Measurements from ENCODE around the gene HSD17B11. TPM values are rescaled to one million over a fixed set of nuclear protein-coding genes. Genes with fewer than 3 reads are reported as not detected.

HSD17B11 gene
- total and polyA plus RNA-seq, 11 donors: 6.6 to 28.0 (median 15.8) TPM

- intact Hi-C loops (cut with DNase I): loop anchor here in 4 of 10 donors (2.0 to 5.0 kb wide), 4 partner anchors 33 to 109 kb away; partner anchors contain the start of gene HSD17B11 (in 1 of the 4)
- ATAC-seq (no peak), DNase-seq (no peak)
- H3K4me3 ChIP-seq: peak overlapping the region; percentile 59 to 99 (median 80)
- 10 to 21% (median 12%) methylated on average over 3 of the region's 3 CpGs for WGBS, 4 donors
- H3K27ac ChIP-seq: peak overlapping the region in 6 of 12 donors; percentile 86 to 95 (median 90)
- peaks cover 0 to 39% (median 25%) of the 10 kb centered on the region in 12 donors for H3K4me1 ChIP-seq
- H3K27me3 ChIP-seq: no peaks in the 10 kb centered on the region
- no peaks in the 10 kb centered on the region for H3K9me3 ChIP-seq
- TF ChIP-seq POLR2A (IDR thresholded peaks at IDR 0.05): no peak
- TF ChIP-seq, protein P1, sequence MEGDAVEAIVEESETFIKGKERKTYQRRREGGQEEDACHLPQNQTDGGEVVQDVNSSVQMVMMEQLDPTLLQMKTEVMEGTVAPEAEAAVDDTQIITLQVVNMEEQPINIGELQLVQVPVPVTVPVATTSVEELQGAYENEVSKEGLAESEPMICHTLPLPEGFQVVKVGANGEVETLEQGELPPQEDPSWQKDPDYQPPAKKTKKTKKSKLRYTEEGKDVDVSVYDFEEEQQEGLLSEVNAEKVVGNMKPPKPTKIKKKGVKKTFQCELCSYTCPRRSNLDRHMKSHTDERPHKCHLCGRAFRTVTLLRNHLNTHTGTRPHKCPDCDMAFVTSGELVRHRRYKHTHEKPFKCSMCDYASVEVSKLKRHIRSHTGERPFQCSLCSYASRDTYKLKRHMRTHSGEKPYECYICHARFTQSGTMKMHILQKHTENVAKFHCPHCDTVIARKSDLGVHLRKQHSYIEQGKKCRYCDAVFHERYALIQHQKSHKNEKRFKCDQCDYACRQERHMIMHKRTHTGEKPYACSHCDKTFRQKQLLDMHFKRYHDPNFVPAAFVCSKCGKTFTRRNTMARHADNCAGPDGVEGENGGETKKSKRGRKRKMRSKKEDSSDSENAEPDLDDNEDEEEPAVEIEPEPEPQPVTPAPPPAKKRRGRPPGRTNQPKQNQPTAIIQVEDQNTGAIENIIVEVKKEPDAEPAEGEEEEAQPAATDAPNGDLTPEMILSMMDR (IDR thresholded peaks at IDR 0.05): peak in 1 of 12 donors; percentile 26
- no peaks in the 10 kb centered on the region for H3K36me3 ChIP-seq
Observed at GRCh38 chr4:87423317-87424098, 32.5 kb upstream of the HSD17B11 start.

DNA sequence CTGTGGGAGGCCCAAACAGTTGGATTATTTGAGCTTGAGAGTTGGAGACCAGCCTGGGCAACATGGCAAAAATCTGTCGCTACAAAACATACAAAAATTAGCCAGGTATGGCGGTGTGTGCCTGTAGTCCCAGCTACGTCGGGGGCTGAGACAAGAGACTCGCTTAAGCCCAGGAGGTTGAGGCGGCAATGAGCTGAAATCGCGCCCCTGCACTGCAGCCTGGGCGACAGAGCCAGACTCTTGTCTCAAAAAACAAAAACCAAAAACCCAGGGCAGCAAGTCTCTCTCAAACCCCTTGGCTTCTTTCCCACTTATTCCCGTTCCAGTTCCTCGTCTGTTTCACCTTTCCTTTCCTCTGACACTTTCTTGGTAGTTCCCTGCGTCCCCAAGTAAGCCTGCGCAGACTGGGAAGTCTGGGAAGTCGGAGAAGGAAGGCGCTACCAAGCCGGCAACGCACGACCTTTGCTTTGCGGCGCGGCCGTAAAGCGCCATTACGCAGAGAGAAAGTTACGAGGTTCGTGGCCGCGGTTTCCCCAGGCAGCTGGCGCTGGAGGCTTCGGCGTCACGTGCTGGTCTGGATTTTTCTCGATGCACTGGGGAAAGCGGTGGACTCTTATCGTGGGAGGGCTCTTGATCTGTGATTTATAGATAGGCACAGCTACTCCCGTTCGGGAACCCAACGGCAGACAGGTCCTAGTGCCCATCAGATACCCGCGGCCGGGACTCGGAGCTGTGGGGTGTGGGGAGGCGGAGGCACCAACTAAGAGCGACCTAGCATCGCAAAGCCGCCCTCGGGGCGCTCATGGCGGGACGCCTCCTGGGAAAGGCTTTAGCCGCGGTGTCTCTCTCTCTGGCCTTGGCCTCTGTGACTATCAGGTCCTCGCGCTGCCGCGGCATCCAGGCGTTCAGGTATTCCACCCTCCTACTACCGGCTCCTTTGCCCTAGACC is 31.4 kb upstream of the HSD17B11 start, which contains the start of gene NUDT9:
TSS of gene NUDT9 (plus strand) at position 470 of the 949 bp plus-strand sequence. CDS start at position 803, 333 bp downstream.
- TF ChIP-seq, protein P1 (IDR thresholded peaks at IDR 0.05): no peak
- peak in 1 of 2 donors; percentile 69 for TF ChIP-seq POLR2A (IDR thresholded peaks at IDR 0.05)
- Histone ChIP-seq H3K27me3 (no peaks in the 10 kb centered on the region), H3K9me3 (no peaks in the 10 kb centered on the region), H3K4me1 (peaks cover 0 to 34% (median 24%) of the 10 kb centered on the region in 12 donors), H3K4me3 (peak within 1 kb of the TSS; percentile 59 to 99 (median 80)), H3K36me3 (no peaks in the 10 kb centered on the region), H3K27ac (peak within 1 kb of the TSS; percentile 83 to 97 (median 90))
- WGBS, 4 donors: 0 to 4% (median 1%) methylated on average over 57 to 58 of the region's 58 CpGs
- ATAC-seq: peak; percentile 93 to 98 (median 97)
- peak; percentile 95 to 98 (median 96) for DNase-seq
- intact Hi-C loops (cut with DNase I): loop anchor here in 5 of 10 donors (1.0 to 5.0 kb wide), 5 partner anchors 31 to 110 kb away; partner anchors contain the start of gene HSD17B11 (in 2 of the 5)

DNA sequence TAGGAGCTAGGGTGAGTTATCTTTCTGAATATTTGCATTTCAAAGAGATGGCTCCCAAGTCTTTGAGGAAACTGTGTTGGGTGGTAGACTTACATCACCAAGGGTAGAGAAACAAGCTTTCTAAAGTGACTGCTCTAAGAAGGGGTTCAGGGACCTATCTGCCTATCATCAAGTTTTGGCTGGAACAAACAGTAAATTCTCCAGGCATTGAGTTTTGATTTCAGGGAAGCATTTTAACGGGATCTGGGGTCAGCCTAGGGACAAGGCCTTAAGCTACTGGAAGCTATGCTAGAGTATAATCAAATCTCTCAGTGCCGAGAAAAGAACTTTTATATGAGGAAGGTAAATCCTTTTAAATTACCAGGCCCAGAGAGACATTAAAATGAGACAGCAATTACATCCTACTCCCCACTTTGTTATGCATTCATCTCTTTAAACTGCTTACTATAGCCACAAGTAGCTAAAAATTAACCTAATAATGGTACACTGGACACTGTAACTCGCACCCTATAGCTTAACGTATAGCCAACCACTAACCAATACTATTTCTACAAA is 29.4 kb upstream of the HSD17B11 start:
- Histone ChIP-seq H3K9me3 (no peaks in the 10 kb centered on the region), H3K4me1 (peaks cover 0 to 31% (median 23%) of the 10 kb centered on the region in 12 donors), H3K27me3 (no peaks in the 10 kb centered on the region), H3K27ac (no peak overlapping the region), H3K36me3 (no peaks in the 10 kb centered on the region), H3K4me3 (no peak overlapping the region)
- TF ChIP-seq, protein P1 (IDR thresholded peaks at IDR 0.05): no peak
- TF ChIP-seq POLR2A (IDR thresholded peaks at IDR 0.05): no peak
- ATAC-seq (no peak), DNase-seq (no peak)
- intact Hi-C loops (cut with DNase I): loop anchor here in 3 of 10 donors (5.0 kb wide), 3 partner anchors 43 to 112 kb away; no protein-coding TSS in a partner anchor
- WGBS, 4 donors: 79 to 85% (median 82%) methylated on average over 4 of the region's 4 CpGs
